Skeletal muscle satellite cell (primary cell): ENCODE data around the gene GORASP1.

Experiments used
- H3K27me3 ChIP-seq: 2 replicates; pipeline ENCODE4 v1.7.0; 2013; ENCODE audit warnings: low read length; ENCODE audit not compliant: control insufficient read depth, insufficient read depth
- H3K36me3 ChIP-seq: 2 replicates; pipeline ENCODE4 v1.7.0; 2013; ENCODE audit warnings: mild to moderate bottlenecking, control low read depth, low read length; ENCODE audit not compliant: insufficient read depth
- H3K4me1 ChIP-seq: 2 replicates; pipeline ENCODE4 v1.7.0; 2013; ENCODE audit warnings: low read length; ENCODE audit not compliant: control insufficient read depth, insufficient read depth
- H3K4me2 ChIP-seq: 2 replicates; pipeline ENCODE4 v1.7.0; 2013; ENCODE audit warnings: mild to moderate bottlenecking, low read length
- H3K4me3 ChIP-seq: 2 replicates; pipeline ENCODE4 v1.7.0; 2013; ENCODE audit warnings: low read length
- H3K9ac ChIP-seq: 2 replicates; pipeline ENCODE4 v1.7.0; 2013; ENCODE audit warnings: mild to moderate bottlenecking, low read depth, low read length, moderate library complexity
- H3K9me3 ChIP-seq: replicated peaks from 2 replicates; pipeline ENCODE4 v1.7.0; 2013; ENCODE audit warnings: mild to moderate bottlenecking, control low read depth, low read length

The GORASP1 gene

GRCh38 chr3:39115870-39116269 lies 8.4 kb upstream of the GORASP1 start:
- Histone ChIP-seq H3K36me3 (no peaks in the 10 kb centered on the region), H3K9me3 (no peaks in the 10 kb centered on the region), H3K4me3 (no peak overlapping the region), H3K9ac (no peak overlapping the region), H3K4me2 (no peak overlapping the region), H3K27me3 (no peaks in the 10 kb centered on the region), H3K4me1 (no peaks in the 10 kb centered on the region)

GRCh38 chr3:39114456-39114855 lies 7.0 kb upstream of the GORASP1 start:
- Histone ChIP-seq H3K9me3 (no peaks in the 10 kb centered on the region), H3K4me3 (no peak overlapping the region), H3K4me2 (no peak overlapping the region), H3K36me3 (no peaks in the 10 kb centered on the region), H3K9ac (no peak overlapping the region), H3K27me3 (no peaks in the 10 kb centered on the region), H3K4me1 (no peaks in the 10 kb centered on the region)

GRCh38 chr3:39113291-39113690 lies 5.9 kb upstream of the GORASP1 start:
- Histone ChIP-seq H3K4me2 (no peak overlapping the region), H3K9ac (no peak overlapping the region), H3K4me1 (peaks cover under 1% of the 10 kb centered on the region), H3K36me3 (no peaks in the 10 kb centered on the region), H3K4me3 (no peak overlapping the region), H3K27me3 (no peaks in the 10 kb centered on the region), H3K9me3 (no peaks in the 10 kb centered on the region)

GRCh38 chr3:39112535-39112934 lies 5.1 kb upstream of the GORASP1 start:
- Histone ChIP-seq H3K9ac (no peak overlapping the region), H3K4me2 (no peak overlapping the region), H3K4me3 (no peak overlapping the region), H3K4me1 (peaks cover 6% of the 10 kb centered on the region), H3K36me3 (no peaks in the 10 kb centered on the region), H3K27me3 (no peaks in the 10 kb centered on the region), H3K9me3 (no peaks in the 10 kb centered on the region)

- H3K4me3 ChIP-seq: no peak overlapping the region
Observed at GRCh38 chr3:39112113-39112512, 4.7 kb upstream of the GORASP1 start.

GRCh38 chr3:39110041-39110639 lies 2.7 kb upstream of the GORASP1 start:
- Histone ChIP-seq H3K9ac (no peak overlapping the region), H3K4me2 (no peak overlapping the region), H3K9me3 (no peaks in the 10 kb centered on the region), H3K4me1 (peaks cover 19% of the 10 kb centered on the region), H3K27me3 (no peaks in the 10 kb centered on the region), H3K4me3 (no peak overlapping the region), H3K36me3 (no peaks in the 10 kb centered on the region)

More at GRCh38 chr3:39112113-39112512, 4.7 kb upstream of the GORASP1 start:
- Histone ChIP-seq H3K36me3 (no peaks in the 10 kb centered on the region), H3K9me3 (no peaks in the 10 kb centered on the region), H3K4me2 (no peak overlapping the region), H3K27me3 (no peaks in the 10 kb centered on the region), H3K9ac (no peak overlapping the region), H3K4me1 (peaks cover 6% of the 10 kb centered on the region)

- no peaks in the 10 kb centered on the region for H3K36me3 ChIP-seq
- H3K4me3 ChIP-seq: no peak overlapping the region
- H3K9me3 ChIP-seq: no peaks in the 10 kb centered on the region
- no peak overlapping the region for H3K4me2 ChIP-seq
- no peaks in the 10 kb centered on the region for H3K27me3 ChIP-seq
- H3K9ac ChIP-seq: no peak overlapping the region
- peaks cover 21% of the 10 kb centered on the region for H3K4me1 ChIP-seq
Observed at GRCh38 chr3:39109086-39109485, 1.7 kb upstream of the GORASP1 start.

GRCh38 chr3:39108200-39108710 lies 828 bp upstream of the GORASP1 start:
- H3K9me3 ChIP-seq: no peaks in the 10 kb centered on the region
- peak overlapping the region; percentile 98 for H3K9ac ChIP-seq
- peak overlapping the region; percentile 100 for H3K4me3 ChIP-seq
- peaks cover 21% of the 10 kb centered on the region for H3K4me1 ChIP-seq
- no peaks in the 10 kb centered on the region for H3K36me3 ChIP-seq
- H3K27me3 ChIP-seq: no peaks in the 10 kb centered on the region
- peak overlapping the region; percentile 98 for H3K4me2 ChIP-seq

- H3K4me2 ChIP-seq: peak overlapping the region; percentile 98
- H3K4me1 ChIP-seq: peaks cover 21% of the 10 kb centered on the region
- peak overlapping the region; percentile 100 for H3K4me3 ChIP-seq
- H3K9ac ChIP-seq: peak overlapping the region; percentile 98
- H3K36me3 ChIP-seq: no peaks in the 10 kb centered on the region
- H3K9me3 ChIP-seq: no peaks in the 10 kb centered on the region
- no peaks in the 10 kb centered on the region for H3K27me3 ChIP-seq
Observed at GRCh38 chr3:39106851-39107387, 508 bp downstream of the GORASP1 start.

GRCh38 chr3:39106281-39106811 lies 1.1 kb downstream of the GORASP1 start:
- H3K9ac ChIP-seq: peak overlapping the region; percentile 98
- no peaks in the 10 kb centered on the region for H3K36me3 ChIP-seq
- peak overlapping the region; percentile 98 for H3K4me2 ChIP-seq
- H3K27me3 ChIP-seq: no peaks in the 10 kb centered on the region
- H3K9me3 ChIP-seq: no peaks in the 10 kb centered on the region
- peak overlapping the region; percentile 100 for H3K4me3 ChIP-seq
- peaks cover 21% of the 10 kb centered on the region for H3K4me1 ChIP-seq

GRCh38 chr3:39105687-39106063 lies 1.8 kb downstream of the GORASP1 start:
- Histone ChIP-seq H3K9ac (peak overlapping the region; percentile 21), H3K4me1 (peaks cover 21% of the 10 kb centered on the region), H3K36me3 (peaks cover 2% of the 10 kb centered on the region), H3K4me3 (peak overlapping the region; percentile 100), H3K9me3 (no peaks in the 10 kb centered on the region), H3K4me2 (peak overlapping the region; percentile 98), H3K27me3 (no peaks in the 10 kb centered on the region)
